Esophagus muscularis mucosa (tissue), 4 donors: Measurements from ENCODE around the gene SMIM5.

Experiments
- CTCF ChIP-seq, 3 experiments: fragments of 200-600 bp in 2 of 3; fragments of 450-650 bp in 1 of 3; sonication (generic) in 2 of 3; IDR thresholded peaks; one replicate each; pipeline ENCODE4 v1.5.1; 2017 to 2019; ENCODE audit warnings: antibody characterized with exemption in 3 of 3, mild to moderate bottlenecking in 2 of 3, moderate library complexity in 1 of 3
- EP300 ChIP-seq: sonication (generic); formaldehyde crosslinking; IDR thresholded peaks from one replicate; pipeline ENCODE4 v1.6.1; 2017; ENCODE audit warnings: antibody characterized with exemption
- POLR2A ChIP-seq: fragments of 450-650 bp; IDR thresholded peaks from one replicate; pipeline ENCODE4 v1.6.1; 2017; ENCODE audit warnings: antibody characterized with exemption, moderate library complexity, mild to moderate bottlenecking, low read depth
- POLR2AphosphoS5 ChIP-seq, 2 donors: sonication (generic); formaldehyde crosslinking; IDR thresholded peaks; one replicate each; pipeline ENCODE4 v1.6.1; 2017; ENCODE audit warnings: antibody characterized with exemption in 2 of 2

GRCh38 chr17:75631353-75631752, 1.9 kb upstream of the SMIM5 start:
- TF ChIP-seq CTCF (IDR thresholded peaks at IDR 0.05): no peak
- no peak for TF ChIP-seq POLR2A
- no peak for TF ChIP-seq POLR2AphosphoS5 (IDR thresholded peaks at IDR 0.05)
- TF ChIP-seq EP300: no peak
